ENCODE measurements around the gene STAT5B. TPM values are rescaled to one million over a fixed set of nuclear protein-coding genes. Genes with fewer than 3 reads are reported as not detected.
A peak's percentile ranks its signal among the peaks of the same experiment; 100 is the strongest.

The STAT5B gene
- total RNA-seq, 1 donor from 2014 or later: 67.9 TPM

DNA sequence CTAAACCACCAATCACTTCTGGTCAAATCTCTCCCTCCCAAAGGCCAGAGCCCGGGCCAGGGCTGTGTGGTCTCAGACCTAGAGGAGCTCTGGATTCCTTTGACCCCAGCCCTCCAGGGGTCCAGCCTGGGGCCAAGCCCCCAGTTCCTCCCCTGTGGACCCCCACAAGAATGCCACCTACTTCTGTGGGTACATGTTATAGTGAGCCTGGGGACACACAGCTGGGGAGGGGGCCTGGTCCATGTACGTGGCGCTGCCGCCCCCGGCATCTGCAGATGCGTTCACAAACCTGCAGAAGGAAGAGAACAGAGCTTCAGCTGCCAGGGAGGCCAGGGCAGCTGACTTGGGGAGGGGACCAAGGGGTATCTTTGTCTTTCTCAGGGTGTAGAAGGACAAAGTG is 74.0 kb downstream of the STAT5B start:
- H3K27me3 ChIP-seq (ENCODE audit: low read depth): no peaks in the 10 kb centered on the region
- TF ChIP-seq, protein P1, sequence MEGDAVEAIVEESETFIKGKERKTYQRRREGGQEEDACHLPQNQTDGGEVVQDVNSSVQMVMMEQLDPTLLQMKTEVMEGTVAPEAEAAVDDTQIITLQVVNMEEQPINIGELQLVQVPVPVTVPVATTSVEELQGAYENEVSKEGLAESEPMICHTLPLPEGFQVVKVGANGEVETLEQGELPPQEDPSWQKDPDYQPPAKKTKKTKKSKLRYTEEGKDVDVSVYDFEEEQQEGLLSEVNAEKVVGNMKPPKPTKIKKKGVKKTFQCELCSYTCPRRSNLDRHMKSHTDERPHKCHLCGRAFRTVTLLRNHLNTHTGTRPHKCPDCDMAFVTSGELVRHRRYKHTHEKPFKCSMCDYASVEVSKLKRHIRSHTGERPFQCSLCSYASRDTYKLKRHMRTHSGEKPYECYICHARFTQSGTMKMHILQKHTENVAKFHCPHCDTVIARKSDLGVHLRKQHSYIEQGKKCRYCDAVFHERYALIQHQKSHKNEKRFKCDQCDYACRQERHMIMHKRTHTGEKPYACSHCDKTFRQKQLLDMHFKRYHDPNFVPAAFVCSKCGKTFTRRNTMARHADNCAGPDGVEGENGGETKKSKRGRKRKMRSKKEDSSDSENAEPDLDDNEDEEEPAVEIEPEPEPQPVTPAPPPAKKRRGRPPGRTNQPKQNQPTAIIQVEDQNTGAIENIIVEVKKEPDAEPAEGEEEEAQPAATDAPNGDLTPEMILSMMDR (IDR thresholded peaks at IDR 0.05): no peak
- intact Hi-C loops (cut with DNase I): no loop called here
- ATAC-seq (no peak), DNase-seq (no peak)
- H3K4me3 ChIP-seq: no peak overlapping the region
- peaks cover 75% of the 10 kb centered on the region for H3K36me3 ChIP-seq
- no peak overlapping the region for H3K27ac ChIP-seq
- no peaks in the 10 kb centered on the region for H3K9me3 ChIP-seq
- H3K4me1 ChIP-seq: no peaks in the 10 kb centered on the region

DNA sequence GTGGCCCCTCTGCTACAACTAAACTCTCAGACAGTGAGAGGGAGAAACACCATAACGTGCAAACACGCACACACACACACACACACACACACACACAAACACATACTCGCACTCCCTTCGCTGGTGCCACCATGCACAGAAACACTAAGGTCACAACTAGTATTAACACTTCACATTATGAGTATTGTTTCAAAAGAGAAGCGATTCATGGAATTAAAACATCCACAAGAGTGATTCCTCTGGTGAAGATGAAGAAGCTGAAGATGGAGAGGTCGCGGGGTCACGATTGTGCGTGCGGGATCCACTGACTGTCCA is 74.8 kb downstream of the STAT5B start:
- H3K9me3 ChIP-seq: no peaks in the 10 kb centered on the region
- H3K27me3 ChIP-seq (ENCODE audit: low read depth): no peaks in the 10 kb centered on the region
- peaks cover 67% of the 10 kb centered on the region for H3K36me3 ChIP-seq
- intact Hi-C loops (cut with DNase I): no loop called here
- H3K27ac ChIP-seq: no peak overlapping the region
- no peaks in the 10 kb centered on the region for H3K4me1 ChIP-seq
- TF ChIP-seq, protein P1 (IDR thresholded peaks at IDR 0.05): no peak
- no peak overlapping the region for H3K4me3 ChIP-seq
- no peak for DNase-seq
- no peak for ATAC-seq

DNA sequence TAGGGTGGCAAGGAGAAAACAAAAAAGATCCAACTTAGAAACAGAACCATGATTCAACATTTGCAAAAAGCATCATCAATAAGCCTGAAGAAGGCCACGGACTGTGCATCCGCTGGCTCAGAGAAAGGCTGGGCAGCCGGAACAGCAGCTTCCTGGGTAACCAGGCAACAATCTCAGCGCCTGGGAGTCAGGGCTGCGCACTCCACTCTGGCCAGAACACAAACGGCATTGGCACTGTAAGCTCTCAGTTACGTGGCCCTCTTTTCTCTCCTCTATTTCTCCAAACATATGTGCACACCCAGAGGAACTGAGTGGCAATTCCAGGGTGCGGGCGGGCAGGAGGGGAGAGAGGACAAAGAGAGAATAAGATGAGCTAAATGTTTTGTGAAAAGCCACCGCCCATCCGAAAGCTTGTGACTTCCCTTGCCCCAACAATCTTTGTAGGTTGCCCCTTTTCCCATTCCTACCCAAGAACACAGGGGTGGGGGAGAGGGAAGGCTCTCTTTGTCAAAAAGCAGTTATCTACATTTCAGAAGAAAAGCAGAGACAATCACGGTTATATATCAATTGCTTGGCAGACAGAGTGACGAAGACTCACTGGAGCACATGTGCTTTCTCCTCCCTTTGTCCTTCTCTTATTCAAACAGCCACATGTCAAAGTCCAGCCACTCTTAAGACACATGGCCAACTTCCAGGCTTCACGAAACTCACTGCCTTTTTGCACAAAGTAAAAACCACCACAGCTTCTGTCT is 75.3 kb downstream of the STAT5B start:
- Histone ChIP-seq H3K9me3 (no peaks in the 10 kb centered on the region), H3K36me3 (peaks cover 62% of the 10 kb centered on the region), H3K4me1 (no peaks in the 10 kb centered on the region), H3K27ac (no peak overlapping the region), H3K4me3 (no peak overlapping the region), H3K27me3 (ENCODE audit: low read depth) (no peaks in the 10 kb centered on the region)
- ATAC-seq (peak in 1 of 2 donors; percentile 39), DNase-seq (no peak)
- intact Hi-C loops (cut with DNase I): no loop called here
- TF ChIP-seq, protein P1 (IDR thresholded peaks at IDR 0.05): no peak

DNA sequence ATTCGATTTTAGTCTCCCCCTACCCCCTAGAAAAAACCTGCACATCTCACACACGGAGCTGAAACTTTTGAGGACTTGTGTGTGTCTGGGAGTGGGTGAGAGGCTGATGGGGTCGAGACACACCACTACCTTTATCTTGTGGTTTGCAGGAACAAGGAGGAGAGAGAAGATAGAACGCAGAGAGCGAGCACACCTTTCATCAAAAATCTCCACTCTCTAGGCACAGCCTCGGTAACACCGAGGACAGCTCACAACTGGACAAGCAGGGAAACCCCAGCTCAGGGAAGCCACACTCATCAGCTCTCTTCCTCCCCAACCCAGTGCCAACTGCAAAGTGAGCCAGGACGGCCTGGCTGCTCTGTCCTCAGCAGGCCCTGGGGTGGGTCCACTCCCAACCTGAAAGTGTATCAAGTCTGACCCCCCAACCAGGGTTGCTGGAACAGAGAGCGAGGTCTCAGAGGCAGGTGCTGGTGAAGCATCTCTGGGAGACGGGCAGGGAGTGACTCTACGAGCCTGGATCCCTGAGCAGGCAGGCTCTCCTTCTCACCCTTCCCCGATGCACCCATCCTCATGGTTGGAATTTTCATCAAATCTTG is 76.7 kb downstream of the STAT5B start:
- H3K27ac ChIP-seq: peak overlapping the region; percentile 65
- H3K4me1 ChIP-seq: peaks cover 4% of the 10 kb centered on the region
- no peaks in the 10 kb centered on the region for H3K27me3 ChIP-seq (ENCODE audit: low read depth)
- peaks cover 50% of the 10 kb centered on the region for H3K36me3 ChIP-seq
- intact Hi-C loops (cut with DNase I): no loop called here
- H3K4me3 ChIP-seq: no peak overlapping the region
- TF ChIP-seq, protein P1 (IDR thresholded peaks at IDR 0.05): no peak
- ATAC-seq (no peak), DNase-seq (no peak)
- no peaks in the 10 kb centered on the region for H3K9me3 ChIP-seq

DNA sequence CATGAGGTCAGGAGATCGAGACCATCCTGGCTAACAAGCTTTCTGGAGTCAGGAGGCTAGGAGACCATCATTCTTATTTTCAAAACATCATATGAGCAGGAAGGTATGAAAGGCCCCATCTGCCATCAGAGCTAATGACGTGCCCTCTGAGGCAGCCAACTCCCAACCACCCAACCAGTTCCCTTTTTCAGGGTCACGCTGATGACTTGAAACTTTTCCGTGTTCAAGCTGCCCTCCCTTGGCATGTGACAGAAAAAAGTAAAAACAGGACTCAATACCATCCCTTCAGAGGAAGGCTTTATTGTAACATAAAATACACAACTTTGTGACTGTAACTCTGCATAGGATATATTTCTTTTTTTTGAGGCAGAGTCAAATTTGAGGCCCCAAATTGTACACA is 77.3 kb downstream of the STAT5B start:
- H3K36me3 ChIP-seq: peaks cover 43% of the 10 kb centered on the region
- no peaks in the 10 kb centered on the region for H3K27me3 ChIP-seq (ENCODE audit: low read depth)
- peak overlapping the region; percentile 65 for H3K27ac ChIP-seq
- DNase-seq (no peak), ATAC-seq (peak in 1 of 2 donors; percentile 47)
- H3K4me1 ChIP-seq: peaks cover 7% of the 10 kb centered on the region
- H3K9me3 ChIP-seq: no peaks in the 10 kb centered on the region
- TF ChIP-seq, protein P1 (IDR thresholded peaks at IDR 0.05): no peak
- H3K4me3 ChIP-seq: no peak overlapping the region
- intact Hi-C loops (cut with DNase I): no loop called here
